Heart right ventricle (tissue), 16 donors: ENCODE data around the gene ATAD1. TPM values are rescaled to one million over a fixed set of nuclear protein-coding genes. Genes with fewer than 3 reads are reported as not detected.

Source experiments
- ATAC-seq, 8 donors: fragments of 200-7000 bp; cut with Tn5 transposase; one replicate each; pipeline ENCODE4 v1.9.1; 2020; ENCODE audit warnings: mild to moderate bottlenecking in 8 of 8, moderate library complexity in 8 of 8, moderate number of reproducible peaks in 1 of 8
- DNase-seq, 2 donors: peaks; one replicate each; pipeline ENCODE4 v3.0.0-alpha.2; 2020
- H3K27ac ChIP-seq, 10 donors: fragments of 200-600 bp; sonication (generic) in 2 of 10; one replicate each; pipeline versions ENCODE4 v1.5.0 to v1.8.0; 2020 to 2022; ENCODE audit warnings: mild to moderate bottlenecking in 3 of 10
- H3K27me3 ChIP-seq, 7 donors: fragments of 200-600 bp; one replicate each; pipeline ENCODE4 v1.8.0; 2021 to 2022; ENCODE audit warnings: mild to moderate bottlenecking in 2 of 7
- H3K36me3 ChIP-seq, 9 donors: fragments of 200-600 bp; sonication (generic) in 1 of 9; one replicate each; pipeline versions ENCODE4 v1.5.0 to v1.8.0; 2020 to 2022; ENCODE audit warnings: mild to moderate bottlenecking in 2 of 9
- H3K4me1 ChIP-seq, 9 donors: fragments of 200-600 bp; sonication (generic) in 1 of 9; one replicate each; pipeline versions ENCODE4 v1.5.0 to v1.8.0; 2020 to 2022; ENCODE audit warnings: mild to moderate bottlenecking in 4 of 9
- H3K4me3 ChIP-seq, 10 donors: fragments of 200-600 bp; sonication (generic) in 2 of 10; one replicate each; pipeline versions ENCODE4 v1.5.0 to v1.8.0; 2020 to 2022; ENCODE audit warnings: mild to moderate bottlenecking in 7 of 10, moderate library complexity in 2 of 10
- H3K9me3 ChIP-seq, 11 donors: fragments of 200-600 bp in 10 of 11; sonication (generic) in 2 of 11; one replicate each; pipeline versions ENCODE4 v1.5.0 to v1.8.0; 2013 to 2022; ENCODE audit warnings: mild to moderate bottlenecking in 2 of 11, control low read depth in 1 of 11, moderate library complexity in 1 of 11
- CTCF ChIP-seq, 9 donors: fragments of 200-600 bp; sonication (generic) in 2 of 9; IDR thresholded peaks; one replicate each; pipeline versions ENCODE4 v1.5.0 to v1.8.0; 2021 to 2022; ENCODE audit warnings: antibody characterized with exemption in 9 of 9, mild to moderate bottlenecking in 5 of 9, moderate library complexity in 1 of 9
- WGBS, 2 donors: extraction: QIAGEN DNeasy Blood & Tissue Kit; methylation state at CpG; one replicate each; pipeline ENCODE4 v1.1.7; 2013; ENCODE audit warnings: inconsistent platforms in 1 of 2; 5-methylcytosine and 5-hydroxymethylcytosine counted together
- intact Hi-C, 10 donors: fragments of 100-400 bp; cut with DNase I; formaldehyde crosslinking; loops; one replicate each; pipeline versions ENCODE4 v1.11.1 to v1.14.2; 2022
- polyA plus RNA-seq, 2 donors: library from polyadenylated mRNA; stranded (reverse); fragments of 200-250 nt; gene quantifications; one replicate each; pipeline ENCODE4 v1.2.3, GENCODE V29; 2013
- total RNA-seq, 10 donors: library from RNA; stranded (reverse); fragmentation: NEBNext Ultra II Directional in 3 of 10; extraction: Animal tissue kit (Norgen Biotek cat#: 25700) in 3 of 10; gene quantifications; one replicate each; pipeline versions ENCODE4 v1.2.1 to v1.2.4, GENCODE V29; 2021 to 2023
- donor health status: Arrhythmogenic right ventricular cardiomyopathy.
- donor health status: ischemic (EF 13 %, LVEDD 7.1; RV severe dilation, severe dysfunction).
- donor health status: healthy with polysubstance abuse.
- donor health status: DM: no; HTN: yes; CAD: no.
- donor health status: DM: no; HTN: no; CAD: no.
- donor health status: ischemic (EF 25% LVEDD 6.9; RV normal size, moderate dysfunction).
- donor health status: ischemic (EF 25% LVEDD 5.7; RV mildly dilated, moderate dysfunction).
- donor health status: healthy.
- donor health status: DM: yes; HTN: yes; CAD: no.
- donor health status: Ischemic cardiomyopathy.
- donor health status: ischemic (EF 35%, LVEDD 5.7; RV mildly dilated, moderate dysfunction).
- donor health status: nonischemic (EF 11% LVEDD 7.7; RV severe dilation, severe dysfunction).
- donor health status: DM: yes; HTN: yes; CAD: no.
- donor health status: PGD.
- donor health status: ischemic (EF 29% LVEDD 5.4; RV normal size, mild dysfunction).
- donor health status: nonischemic (EF 23%, LVEDD 6.1; RV moderate dilation, normal function).

The ATAD1 gene
- total and polyA plus RNA-seq, 12 donors: 18.4 to 147 (median 97.8) TPM

- 54 to 56% methylated on average over 4 of the region's 4 CpGs for WGBS, 2 donors
- Histone ChIP-seq H3K4me3 (no peak overlapping the region), H3K9me3 (no peaks in the 10 kb centered on the region), H3K36me3 (peaks cover 0 to 88% (median 9%) of the 10 kb centered on the region in 9 donors), H3K27me3 (no peaks in the 10 kb centered on the region), H3K27ac (peak overlapping the region in 1 of 10 donors; percentile 54), H3K4me1 (peaks cover 0 to 9% (median 0%) of the 10 kb centered on the region in 9 donors)
- ATAC-seq (no peak), DNase-seq (no peak)
- intact Hi-C loops: loop anchor here in 2 of 10 donors (2.0 to 10.0 kb wide), 2 partner anchors 119 to 241 kb away; no protein-coding TSS in a partner anchor
- no peak for TF ChIP-seq CTCF (IDR thresholded peaks at IDR 0.05)
Observed at GRCh38 chr10:87775766-87776165, 42.3 kb downstream of the ATAD1 start.

GRCh38 chr10:87771871-87772500 is 46.0 kb downstream of the ATAD1 start:
- Histone ChIP-seq H3K27ac (no peak overlapping the region), H3K9me3 (no peaks in the 10 kb centered on the region), H3K4me3 (no peak overlapping the region), H3K27me3 (no peaks in the 10 kb centered on the region), H3K36me3 (peaks cover 0 to 88% (median 10%) of the 10 kb centered on the region in 9 donors), H3K4me1 (peaks cover 0 to 9% (median 0%) of the 10 kb centered on the region in 9 donors)
- no peak for ATAC-seq
- peak in 8 of 9 donors; percentile 30 to 72 (median 58) for TF ChIP-seq CTCF (IDR thresholded peaks at IDR 0.05)
- DNase-seq: no peak
- 86 to 92% methylated on average over 2 of the region's 2 CpGs for WGBS, 2 donors
- intact Hi-C loops: loop anchor here in 3 of 10 donors (2.0 to 10.0 kb wide), 3 partner anchors 113 to 240 kb away; partner anchors contain the start of gene PAPSS2 (in 1 of the 3)

GRCh38 chr10:87767253-87767652 is 50.8 kb downstream of the ATAD1 start:
- Histone ChIP-seq H3K27me3 (no peaks in the 10 kb centered on the region), H3K4me3 (no peak overlapping the region), H3K9me3 (no peaks in the 10 kb centered on the region), H3K4me1 (peaks cover 0 to 2% (median 0%) of the 10 kb centered on the region in 9 donors), H3K27ac (no peak overlapping the region), H3K36me3 (peaks cover 0 to 79% (median 18%) of the 10 kb centered on the region in 9 donors)
- WGBS, 2 donors: 86 to 89% methylated on average over 5 of the region's 5 CpGs
- TF ChIP-seq CTCF (IDR thresholded peaks at IDR 0.05): no peak
- intact Hi-C loops: no loop called here
- no peak for DNase-seq
- no peak for ATAC-seq

GRCh38 chr10:87765666-87766376 is 52.2 kb downstream of the ATAD1 start:
- H3K27me3 ChIP-seq: no peaks in the 10 kb centered on the region
- no peak for TF ChIP-seq CTCF (IDR thresholded peaks at IDR 0.05)
- H3K36me3 ChIP-seq: peaks cover 0 to 81% (median 18%) of the 10 kb centered on the region in 9 donors
- ATAC-seq (no peak), DNase-seq (no peak)
- H3K9me3 ChIP-seq: no peaks in the 10 kb centered on the region
- intact Hi-C loops: no loop called here
- H3K4me3 ChIP-seq: no peak overlapping the region
- no peak overlapping the region for H3K27ac ChIP-seq
- peaks cover 0 to 16% (median 0%) of the 10 kb centered on the region in 9 donors for H3K4me1 ChIP-seq
- WGBS, 2 donors: 89 to 95% methylated on average over 5 of the region's 5 CpGs
